Measurements from ENCODE around the gene DNAJC10.

DNAJC10 gene

GRCh38 chr2:182798736-182799135 is 82.7 kb downstream of the DNAJC10 start:
- DNase-seq: no peak

- no peak for DNase-seq
Measured at GRCh38 chr2:182804128-182804527, 88.1 kb downstream of the DNAJC10 start.

GRCh38 chr2:182807319-182807718 is 91.3 kb downstream of the DNAJC10 start:
- no peak for DNase-seq

GRCh38 chr2:182810087-182810486 is 94.0 kb downstream of the DNAJC10 start:
- no peak for DNase-seq

GRCh38 chr2:182814380-182814779 is 98.3 kb downstream of the DNAJC10 start:
- no peak for DNase-seq

GRCh38 chr2:182814804-182815203 is 98.7 kb downstream of the DNAJC10 start:
- no peak for DNase-seq

GRCh38 chr2:182816866-182817265 is 100.8 kb downstream of the DNAJC10 start:
- no peak for DNase-seq

GRCh38 chr2:182817558-182817957 is 101.5 kb downstream of the DNAJC10 start:
- no peak for DNase-seq

GRCh38 chr2:182818501-182818900 is 102.4 kb downstream of the DNAJC10 start:
- no peak for DNase-seq

- no peak for DNase-seq
Measured at GRCh38 chr2:182818925-182819324, 102.9 kb downstream of the DNAJC10 start.

GRCh38 chr2:182819412-182819811 is 103.4 kb downstream of the DNAJC10 start:
- no peak for DNase-seq

- DNase-seq: no peak
Measured at GRCh38 chr2:182821182-182821581, 105.1 kb downstream of the DNAJC10 start.

- no peak for DNase-seq
Measured at GRCh38 chr2:182822733-182823132, 106.7 kb downstream of the DNAJC10 start.

- DNase-seq: peak in 1 of 2 experiments; percentile 3
Measured at GRCh38 chr2:182824056-182824766, 108.2 kb downstream of the DNAJC10 start.

- DNase-seq: no peak
Measured at GRCh38 chr2:182824767-182825158, 108.7 kb downstream of the DNAJC10 start.

- no peak for DNase-seq
Measured at GRCh38 chr2:182826064-182826463, 110.0 kb downstream of the DNAJC10 start.

GRCh38 chr2:182826496-182826895 is 110.4 kb downstream of the DNAJC10 start:
- DNase-seq: no peak

- no peak for DNase-seq
Measured at GRCh38 chr2:182827182-182827879, 111.3 kb downstream of the DNAJC10 start.

- no peak for DNase-seq
Measured at GRCh38 chr2:182831101-182831500, 115.0 kb downstream of the DNAJC10 start.

GRCh38 chr2:182831921-182832320 is 115.9 kb downstream of the DNAJC10 start:
- DNase-seq: no peak

- DNase-seq: no peak
Measured at GRCh38 chr2:182833084-182833854, 117.2 kb downstream of the DNAJC10 start.

GRCh38 chr2:182834293-182834692 is 118.2 kb downstream of the DNAJC10 start:
- DNase-seq: no peak

- no peak for DNase-seq
Measured at GRCh38 chr2:182836451-182836850, 120.4 kb downstream of the DNAJC10 start.
